ENCODE results near the gene ARHGEF12.

ARHGEF12 gene

DNA sequence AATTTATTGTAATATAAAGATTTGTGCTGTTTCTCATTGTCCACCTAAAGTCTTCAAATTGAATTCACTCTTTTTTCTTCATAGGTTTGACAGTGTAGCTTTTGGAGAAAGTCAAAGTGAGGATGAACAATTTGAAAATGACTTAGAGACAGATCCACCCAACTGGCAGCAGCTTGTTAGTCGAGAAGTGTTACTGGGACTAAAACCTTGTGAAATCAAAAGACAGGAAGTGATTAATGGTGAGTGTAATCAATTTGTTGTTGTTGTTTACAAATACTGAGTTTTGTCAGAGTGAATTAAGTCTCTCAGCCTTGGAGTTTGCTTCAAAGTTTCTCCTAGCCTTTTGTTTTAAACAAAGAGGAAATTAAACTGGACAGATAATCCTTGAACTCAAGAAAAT is 121.8 kb downstream of the ARHGEF12 start:
- Histone ChIP-seq H2AFZ (ENCODE audit: low read depth) (no peak overlapping the region), H3K36me3 (ENCODE audit: insufficient read depth) (no peaks in the 10 kb centered on the region; the same call in 1 of the 2 replicates), H4K20me1 (ENCODE audit: insufficient read depth) (no peaks in the 10 kb centered on the region), H3K27me3 (ENCODE audit: insufficient read depth, low read depth) (no peaks in the 10 kb centered on the region), H3K27ac (no peak overlapping the region), H3K79me2 (ENCODE audit: insufficient read depth, low read depth) (no peaks in the 10 kb centered on the region), H3K4me3 (IDR thresholded peaks at IDR 0.05; ENCODE audit: insufficient read depth, low read depth, low read length) (no peak overlapping the region), H3K9ac (no peak overlapping the region), H3K4me1 (ENCODE audit: low read depth, poor library complexity, severe bottlenecking) (no peaks in the 10 kb centered on the region), H3K4me2 (no peak overlapping the region)
- TF ChIP-seq, protein P1, sequence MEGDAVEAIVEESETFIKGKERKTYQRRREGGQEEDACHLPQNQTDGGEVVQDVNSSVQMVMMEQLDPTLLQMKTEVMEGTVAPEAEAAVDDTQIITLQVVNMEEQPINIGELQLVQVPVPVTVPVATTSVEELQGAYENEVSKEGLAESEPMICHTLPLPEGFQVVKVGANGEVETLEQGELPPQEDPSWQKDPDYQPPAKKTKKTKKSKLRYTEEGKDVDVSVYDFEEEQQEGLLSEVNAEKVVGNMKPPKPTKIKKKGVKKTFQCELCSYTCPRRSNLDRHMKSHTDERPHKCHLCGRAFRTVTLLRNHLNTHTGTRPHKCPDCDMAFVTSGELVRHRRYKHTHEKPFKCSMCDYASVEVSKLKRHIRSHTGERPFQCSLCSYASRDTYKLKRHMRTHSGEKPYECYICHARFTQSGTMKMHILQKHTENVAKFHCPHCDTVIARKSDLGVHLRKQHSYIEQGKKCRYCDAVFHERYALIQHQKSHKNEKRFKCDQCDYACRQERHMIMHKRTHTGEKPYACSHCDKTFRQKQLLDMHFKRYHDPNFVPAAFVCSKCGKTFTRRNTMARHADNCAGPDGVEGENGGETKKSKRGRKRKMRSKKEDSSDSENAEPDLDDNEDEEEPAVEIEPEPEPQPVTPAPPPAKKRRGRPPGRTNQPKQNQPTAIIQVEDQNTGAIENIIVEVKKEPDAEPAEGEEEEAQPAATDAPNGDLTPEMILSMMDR (conservative IDR thresholded peaks at IDR 0.05; ENCODE audit: low read depth, low read length), result no peak

- no peaks in the 10 kb centered on the region for H4K20me1 ChIP-seq (ENCODE audit: insufficient read depth)
- H3K9ac ChIP-seq, result no peak overlapping the region
- no peaks in the 10 kb centered on the region for H3K27me3 ChIP-seq (ENCODE audit: insufficient read depth, low read depth)
- TF ChIP-seq, protein P1 (conservative IDR thresholded peaks at IDR 0.05; ENCODE audit: low read depth, low read length), result no peak
- no peak overlapping the region for H3K4me3 ChIP-seq (IDR thresholded peaks at IDR 0.05; ENCODE audit: insufficient read depth, low read depth, low read length)
- H2AFZ ChIP-seq (ENCODE audit: low read depth), result no peak overlapping the region
- no peak overlapping the region for H3K27ac ChIP-seq
- H3K4me1 ChIP-seq (ENCODE audit: low read depth, poor library complexity, severe bottlenecking), result no peaks in the 10 kb centered on the region
- H3K36me3 ChIP-seq (ENCODE audit: insufficient read depth), result no peaks in the 10 kb centered on the region
- no peaks in the 10 kb centered on the region for H3K79me2 ChIP-seq (ENCODE audit: insufficient read depth, low read depth)
- no peak overlapping the region for H3K4me2 ChIP-seq
Observed at GRCh38 chr11:120462825-120463224, 126.6 kb downstream of the ARHGEF12 start.

DNA sequence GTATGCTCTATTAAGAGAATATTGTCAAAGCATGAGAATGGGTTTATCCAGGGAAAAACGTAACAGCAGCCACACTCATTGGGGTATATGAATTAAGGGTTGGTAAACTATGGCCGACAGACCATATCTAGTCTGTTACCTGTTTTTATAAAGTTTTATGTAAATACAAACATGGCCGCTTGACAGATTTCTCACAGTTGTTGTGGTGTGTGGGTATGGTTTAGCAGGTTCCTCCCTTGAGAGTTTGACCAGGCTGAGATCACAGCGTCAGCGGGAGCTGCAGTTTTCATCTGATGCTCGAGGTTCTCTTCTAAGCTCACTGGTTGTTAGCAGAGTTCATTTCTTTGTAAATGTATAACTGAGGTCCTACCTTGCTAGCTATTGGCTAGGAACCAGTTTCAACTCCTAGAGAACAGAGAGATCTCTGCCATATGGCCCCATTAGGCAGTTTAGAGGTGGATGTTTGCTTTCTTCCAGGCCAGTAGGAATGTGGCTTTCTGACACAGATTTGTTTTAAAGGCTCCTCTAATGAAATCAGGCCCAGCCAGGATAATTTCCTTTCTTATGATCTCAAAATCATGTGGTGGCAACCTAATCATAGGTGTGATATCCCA is 129.8 kb downstream of the ARHGEF12 start:
- Histone ChIP-seq H3K4me3 (IDR thresholded peaks at IDR 0.05; ENCODE audit: insufficient read depth, low read depth, low read length) (no peak overlapping the region), H3K27ac (no peak overlapping the region), H2AFZ (ENCODE audit: low read depth) (no peak overlapping the region), H3K36me3 (ENCODE audit: insufficient read depth) (no peaks in the 10 kb centered on the region), H3K4me2 (no peak overlapping the region), H4K20me1 (ENCODE audit: insufficient read depth) (no peaks in the 10 kb centered on the region), H3K27me3 (ENCODE audit: insufficient read depth, low read depth) (no peaks in the 10 kb centered on the region), H3K9ac (no peak overlapping the region), H3K4me1 (ENCODE audit: low read depth, poor library complexity, severe bottlenecking) (no peaks in the 10 kb centered on the region), H3K79me2 (ENCODE audit: insufficient read depth, low read depth) (no peaks in the 10 kb centered on the region)
- TF ChIP-seq, protein P1 (conservative IDR thresholded peaks at IDR 0.05; ENCODE audit: low read depth, low read length), result no peak

GRCh38 chr11:120467627-120468026 is 131.4 kb downstream of the ARHGEF12 start:
- H3K36me3 ChIP-seq (ENCODE audit: insufficient read depth), result no peaks in the 10 kb centered on the region
- H3K79me2 ChIP-seq (ENCODE audit: insufficient read depth, low read depth), result no peaks in the 10 kb centered on the region
- no peaks in the 10 kb centered on the region for H3K4me1 ChIP-seq (ENCODE audit: low read depth, poor library complexity, severe bottlenecking)
- no peak overlapping the region for H3K4me2 ChIP-seq
- TF ChIP-seq, protein P1 (conservative IDR thresholded peaks at IDR 0.05; ENCODE audit: low read depth, low read length), result no peak
- H3K27me3 ChIP-seq (ENCODE audit: insufficient read depth, low read depth), result no peaks in the 10 kb centered on the region
- H3K27ac ChIP-seq, result no peak overlapping the region
- H3K9ac ChIP-seq, result no peak overlapping the region
- no peak overlapping the region for H3K4me3 ChIP-seq (IDR thresholded peaks at IDR 0.05; ENCODE audit: insufficient read depth, low read depth, low read length)
- no peak overlapping the region for H2AFZ ChIP-seq (ENCODE audit: low read depth)
- H4K20me1 ChIP-seq (ENCODE audit: insufficient read depth), result no peaks in the 10 kb centered on the region

All from KMS-11 (cell line).